GM19239 (cell line): ENCODE data around the gene RANBP10.
"Not testable (repeated sequence)": the region's sequence is repeated elsewhere in the genome, so short reads cannot be mapped to it uniquely, and the experiment has no call there.

Experiments used
- DNase-seq: peaks from one replicate; pipeline ENCODE4 v3.0.0; 2011; ENCODE audit warnings: low spot score; ENCODE audit not compliant: insufficient read length
- FAIRE-seq: peaks from 2 replicates; lab custom pipeline; 2011; peaks lifted over from hg19 to GRCh38; lab: Jason Lieb, UNC

The RANBP10 gene

DNA sequence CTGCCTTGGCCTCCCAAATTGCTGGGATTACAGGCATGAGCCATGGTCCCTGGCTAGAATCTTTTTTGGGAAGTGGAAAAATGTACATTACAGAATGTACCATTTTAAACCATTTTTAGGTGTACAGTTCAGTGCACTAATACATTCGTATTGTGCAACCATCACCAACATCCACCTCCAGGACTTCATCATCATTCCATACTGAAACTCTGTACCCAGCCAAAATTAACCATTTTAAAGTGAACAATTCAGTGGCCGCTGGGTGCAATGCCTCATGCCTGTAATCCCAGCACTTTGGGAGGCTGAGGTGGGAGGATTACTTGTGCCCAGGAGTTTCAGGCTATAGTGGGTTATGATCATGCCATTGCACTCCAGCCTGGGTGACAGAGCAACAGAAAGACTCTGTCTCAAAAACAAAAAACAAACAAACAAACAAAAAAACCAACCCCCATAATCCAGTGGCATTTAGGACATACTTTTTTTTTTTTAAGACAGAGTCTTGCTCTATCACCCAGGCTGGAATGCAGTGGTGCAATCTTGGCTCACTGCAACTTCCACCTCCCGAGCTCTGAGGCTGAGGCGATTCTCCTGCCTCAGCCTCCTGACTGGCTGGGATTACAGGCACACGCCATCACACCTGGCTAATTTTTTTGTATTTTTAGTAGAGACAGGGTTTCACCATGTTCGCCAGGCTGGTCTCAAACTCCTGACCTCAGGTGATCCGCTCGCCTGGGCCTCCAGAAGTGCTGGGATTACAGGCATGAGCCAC lies 112.7 kb downstream of the RANBP10 start:
- not testable (repeated sequence) for DNase-seq, FAIRE-seq

DNA sequence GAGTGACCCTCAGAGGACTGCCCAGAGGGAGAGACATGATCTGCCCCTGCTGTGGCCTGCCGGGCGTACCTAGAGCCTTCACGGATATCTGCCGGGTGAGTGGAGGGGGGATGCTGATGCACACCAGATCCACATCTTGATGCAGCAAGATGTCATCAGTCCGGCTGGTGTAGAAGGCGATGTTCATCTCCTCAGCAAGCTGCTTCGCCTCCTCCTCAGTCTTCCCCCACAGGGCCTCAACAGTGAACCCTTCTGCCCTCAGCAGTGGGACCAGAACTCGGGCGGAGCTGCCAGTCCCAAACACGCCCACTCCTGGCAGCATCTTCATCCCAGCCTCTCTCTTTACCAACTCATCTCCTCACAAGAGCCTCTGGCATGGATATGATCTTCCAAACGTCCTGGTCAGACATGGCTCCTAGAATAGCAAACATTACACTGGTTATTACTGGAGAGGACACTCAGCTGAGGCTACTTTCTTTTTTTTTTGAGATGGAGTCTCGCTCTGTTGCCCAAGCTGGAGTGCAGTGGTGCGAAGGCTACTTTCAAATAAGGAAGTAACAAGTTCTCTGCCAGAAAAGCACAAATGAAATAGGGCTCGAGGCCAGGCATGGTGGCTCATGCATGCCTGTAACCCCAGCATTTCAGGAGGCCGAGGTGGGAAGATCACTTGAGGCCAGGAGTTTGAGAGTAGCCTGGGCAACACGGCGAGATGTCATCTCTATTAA lies 120.8 kb downstream of the RANBP10 start:
- no peak for DNase-seq
- peak; percentile 26 for FAIRE-seq

DNA sequence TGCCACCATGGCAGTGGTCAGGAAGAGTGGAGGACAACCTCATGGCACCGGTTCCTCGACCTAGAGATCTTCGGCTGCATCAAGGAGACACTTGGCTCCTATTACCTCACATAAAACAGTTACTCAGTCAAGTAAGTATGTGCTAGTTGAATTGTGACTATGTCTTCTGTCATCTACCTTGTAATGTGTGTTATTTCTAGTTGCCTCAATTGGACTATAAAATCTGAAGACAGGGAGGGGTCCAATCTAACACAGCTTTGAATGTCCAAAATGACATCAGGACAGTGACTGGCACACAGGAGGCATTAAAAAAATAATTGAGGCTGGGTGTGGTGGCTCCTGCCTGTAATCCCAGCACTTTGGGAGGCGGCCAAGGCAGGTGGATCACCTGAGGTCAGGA lies 122.6 kb downstream of the RANBP10 start:
- FAIRE-seq (no peak), DNase-seq (no peak)

DNA sequence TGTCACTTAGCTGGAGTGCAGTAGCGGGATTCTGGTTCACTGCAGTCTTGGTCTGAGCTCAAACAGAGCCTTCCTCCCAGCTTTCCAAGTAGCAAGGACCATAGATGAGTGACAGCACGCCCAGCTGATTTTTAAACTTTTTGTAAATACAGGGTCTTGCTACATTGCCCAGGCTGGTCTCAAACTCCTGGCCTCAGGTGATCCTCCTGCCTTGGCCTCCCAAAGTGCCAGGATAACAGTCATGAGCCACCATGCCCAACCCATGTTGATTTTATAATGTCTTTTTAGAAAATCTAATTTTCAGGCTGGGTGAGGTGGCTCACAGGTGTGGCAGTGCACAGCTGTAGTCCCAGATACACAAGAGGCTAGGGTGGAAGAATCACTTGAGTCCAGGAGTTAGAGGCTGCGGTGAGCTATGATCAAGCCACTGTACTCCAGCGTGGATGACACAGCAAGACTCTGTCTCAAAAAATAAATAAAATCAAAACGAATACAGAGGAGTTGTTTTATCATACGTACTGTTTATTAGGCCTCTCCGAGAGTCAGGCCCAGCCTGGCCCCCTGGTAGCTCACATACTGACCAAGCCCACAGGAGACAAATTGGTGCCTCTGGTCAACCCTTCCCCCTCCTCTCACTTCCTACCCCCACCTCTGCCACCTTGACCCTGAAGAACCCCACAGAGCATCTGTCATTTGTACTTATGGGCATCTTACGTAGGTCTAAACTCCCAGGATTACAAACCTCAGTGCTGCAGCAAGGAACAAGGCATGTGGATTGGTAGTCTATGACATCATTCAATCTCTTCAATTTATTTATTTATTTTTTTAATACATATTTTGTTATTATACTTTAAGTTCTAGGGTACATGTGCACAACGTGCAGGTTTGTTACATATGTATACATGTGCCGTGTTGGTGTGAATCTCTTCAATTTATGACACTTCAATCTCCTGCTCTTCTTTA lies 126.1 kb downstream of the RANBP10 start:
- FAIRE-seq (no peak), DNase-seq (no peak)

DNA sequence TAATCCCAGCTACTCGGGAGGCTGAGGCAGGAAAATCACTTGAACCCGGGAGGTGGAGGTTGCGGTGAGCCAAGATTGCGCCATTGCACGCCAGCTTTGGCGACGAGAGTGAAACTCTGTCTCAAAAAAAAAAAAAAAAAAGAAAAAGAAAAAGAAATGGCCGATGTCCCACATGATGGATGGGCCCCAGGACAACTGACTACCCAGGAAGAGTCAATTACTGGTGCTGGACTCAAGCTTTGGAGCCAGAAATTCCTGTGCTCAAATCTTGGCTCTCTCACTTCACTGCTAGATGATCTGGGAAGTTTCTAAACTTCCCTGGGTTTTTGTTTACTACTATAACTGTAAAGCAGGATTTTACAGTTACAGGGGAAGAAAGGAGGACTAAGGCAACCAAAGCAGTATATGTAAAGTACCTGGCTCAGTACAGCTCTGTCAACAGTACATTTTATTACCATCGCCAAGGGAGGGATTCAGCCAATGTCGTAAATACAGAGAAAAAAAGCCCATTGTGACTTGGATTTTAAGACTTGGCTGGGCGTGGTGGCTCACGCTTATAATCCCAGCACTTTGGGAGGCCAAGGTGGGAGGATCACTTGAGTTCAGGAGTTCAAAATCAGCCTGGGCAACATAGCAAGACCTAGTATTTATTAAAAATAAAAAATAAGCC lies 127.9 kb downstream of the RANBP10 start:
- FAIRE-seq (no peak), DNase-seq (no peak)

DNA sequence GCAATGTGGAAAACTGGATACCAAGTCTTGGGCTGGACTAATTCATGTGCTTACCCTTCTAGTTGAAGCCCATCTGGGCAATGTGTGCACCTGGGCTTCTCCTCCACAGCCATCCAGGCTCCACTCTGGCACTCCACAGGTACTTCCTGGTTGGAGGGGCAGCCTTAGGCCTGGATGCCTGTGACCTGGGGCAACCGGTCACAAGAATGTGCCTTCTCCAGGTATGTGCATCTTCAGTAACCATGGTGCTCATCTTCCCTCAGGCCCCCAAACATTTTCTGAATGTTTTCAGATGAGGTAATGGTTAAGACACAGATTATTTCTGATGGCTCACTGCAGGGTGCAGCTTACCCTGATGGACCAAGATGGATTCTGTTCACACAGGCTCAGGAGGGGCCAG lies 128.6 kb downstream of the RANBP10 start:
- no peak for FAIRE-seq
- DNase-seq = no peak

DNA sequence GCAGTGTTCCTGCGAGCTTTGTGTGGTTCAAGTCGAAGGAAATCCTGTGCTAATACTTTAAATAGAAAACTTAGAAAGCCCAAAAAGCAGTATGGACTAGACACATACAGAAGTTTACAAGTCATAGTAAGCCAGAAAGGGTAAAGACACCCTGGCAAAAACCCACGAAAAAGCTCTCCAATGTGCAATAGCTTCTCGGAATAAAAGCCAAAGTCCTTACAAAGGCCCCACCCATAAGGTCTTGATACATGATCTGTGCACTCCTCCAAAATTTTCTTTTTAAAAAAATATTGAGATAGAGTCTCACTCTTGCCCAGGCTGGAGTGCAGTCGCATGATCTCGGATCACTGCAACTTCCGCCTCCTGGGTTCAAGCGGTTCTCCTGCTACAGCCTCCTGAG lies 129.4 kb downstream of the RANBP10 start:
- FAIRE-seq = no peak
- DNase-seq = no peak

DNA sequence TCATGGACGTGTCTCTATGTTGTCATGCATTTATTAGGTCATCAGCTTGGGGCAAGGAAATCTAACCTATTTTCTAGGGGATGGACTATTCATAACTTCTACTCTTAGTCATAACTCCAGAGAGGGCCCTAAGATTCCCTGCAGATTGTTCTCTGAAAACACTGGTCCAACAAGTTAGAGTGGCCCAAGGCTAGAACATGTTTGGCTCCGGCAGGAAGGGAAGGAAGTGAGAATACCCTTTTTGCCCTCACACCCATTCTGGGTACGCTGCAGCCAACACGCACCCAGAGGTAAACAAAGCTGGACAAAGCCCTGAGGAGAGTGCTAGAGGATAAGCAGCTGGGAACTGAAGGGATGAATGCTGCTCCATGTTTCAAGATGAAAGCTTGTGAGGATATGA lies 129.8 kb downstream of the RANBP10 start:
- no peak for FAIRE-seq

DNA sequence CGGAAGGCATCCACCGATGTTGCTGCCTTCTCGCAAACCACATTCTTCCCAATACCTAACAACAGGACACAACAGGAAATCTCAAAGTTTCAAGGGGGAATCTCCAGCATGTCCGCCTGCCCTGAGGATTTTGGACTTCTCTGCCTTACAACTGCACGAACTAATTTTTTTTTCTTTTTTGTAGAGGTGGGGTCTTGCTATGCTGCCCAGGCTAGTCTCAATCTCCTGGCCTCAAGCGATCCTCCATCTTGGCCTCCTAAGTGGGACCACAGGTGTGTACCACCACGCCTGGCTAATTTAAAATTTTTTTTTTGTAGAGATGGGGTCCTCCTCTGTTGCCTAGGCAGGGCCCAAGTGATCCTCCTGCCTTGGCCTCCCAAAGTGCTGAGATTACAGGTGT lies 130.4 kb downstream of the RANBP10 start:
- FAIRE-seq (no peak), DNase-seq (no peak)

More for the DNA sequence above, 129.8 kb downstream of the RANBP10 start:
- no peak for DNase-seq

DNA sequence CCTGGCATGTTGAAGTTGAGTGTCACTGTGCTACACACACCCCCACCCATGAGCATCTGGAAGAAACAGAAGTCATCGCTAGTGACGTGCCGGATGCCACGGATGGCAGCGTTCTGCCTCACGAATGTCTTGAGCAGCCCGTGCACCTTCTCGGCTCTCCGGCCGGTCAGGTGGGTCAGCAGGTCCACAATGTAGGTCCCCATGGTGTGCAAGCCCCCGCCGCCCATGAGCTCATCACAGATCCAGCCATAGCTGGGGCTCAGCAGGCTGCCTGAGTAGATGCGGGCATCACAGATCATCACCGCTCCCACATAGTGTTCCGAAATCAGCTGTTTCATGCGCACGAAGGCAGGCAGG lies 130.8 kb downstream of the RANBP10 start:
- FAIRE-seq (no peak), DNase-seq (no peak)

DNA sequence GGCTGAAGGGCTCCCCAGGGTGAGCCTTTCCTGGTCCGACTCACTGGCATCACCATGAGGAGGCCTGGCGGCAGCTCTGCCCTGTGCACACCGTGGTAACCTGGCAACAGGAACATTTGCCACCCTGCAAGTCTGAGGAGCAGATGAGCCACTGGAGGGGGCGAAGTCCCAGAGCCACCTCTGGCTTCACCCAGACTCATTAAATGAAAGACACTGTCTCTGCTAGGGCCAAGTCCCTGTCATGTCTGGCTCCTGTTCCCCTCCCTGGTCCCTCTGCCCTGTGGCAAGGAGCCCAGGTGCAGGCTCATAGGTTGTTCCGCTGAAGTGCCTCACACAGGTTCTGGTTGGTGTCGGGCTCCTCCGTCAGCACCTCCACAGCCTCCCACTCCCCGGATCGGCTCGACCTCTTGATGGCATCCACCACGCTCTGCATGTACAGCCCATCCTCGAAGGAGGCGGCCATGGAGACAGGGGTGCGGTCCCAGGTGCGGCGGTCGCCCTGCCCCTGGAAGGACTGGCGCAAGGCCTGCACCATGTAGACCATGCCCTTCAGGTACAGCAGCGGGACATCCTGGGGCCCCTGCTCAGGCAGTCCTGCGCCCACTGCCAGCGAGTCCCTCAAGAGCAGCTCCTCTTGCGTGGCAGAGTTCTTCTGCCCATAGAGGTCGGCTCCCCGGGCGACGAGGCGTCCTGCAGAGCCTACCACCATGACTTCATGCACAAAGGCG lies 131.3 kb downstream of the RANBP10 start:
- DNase-seq = no peak
- FAIRE-seq = no peak

DNA sequence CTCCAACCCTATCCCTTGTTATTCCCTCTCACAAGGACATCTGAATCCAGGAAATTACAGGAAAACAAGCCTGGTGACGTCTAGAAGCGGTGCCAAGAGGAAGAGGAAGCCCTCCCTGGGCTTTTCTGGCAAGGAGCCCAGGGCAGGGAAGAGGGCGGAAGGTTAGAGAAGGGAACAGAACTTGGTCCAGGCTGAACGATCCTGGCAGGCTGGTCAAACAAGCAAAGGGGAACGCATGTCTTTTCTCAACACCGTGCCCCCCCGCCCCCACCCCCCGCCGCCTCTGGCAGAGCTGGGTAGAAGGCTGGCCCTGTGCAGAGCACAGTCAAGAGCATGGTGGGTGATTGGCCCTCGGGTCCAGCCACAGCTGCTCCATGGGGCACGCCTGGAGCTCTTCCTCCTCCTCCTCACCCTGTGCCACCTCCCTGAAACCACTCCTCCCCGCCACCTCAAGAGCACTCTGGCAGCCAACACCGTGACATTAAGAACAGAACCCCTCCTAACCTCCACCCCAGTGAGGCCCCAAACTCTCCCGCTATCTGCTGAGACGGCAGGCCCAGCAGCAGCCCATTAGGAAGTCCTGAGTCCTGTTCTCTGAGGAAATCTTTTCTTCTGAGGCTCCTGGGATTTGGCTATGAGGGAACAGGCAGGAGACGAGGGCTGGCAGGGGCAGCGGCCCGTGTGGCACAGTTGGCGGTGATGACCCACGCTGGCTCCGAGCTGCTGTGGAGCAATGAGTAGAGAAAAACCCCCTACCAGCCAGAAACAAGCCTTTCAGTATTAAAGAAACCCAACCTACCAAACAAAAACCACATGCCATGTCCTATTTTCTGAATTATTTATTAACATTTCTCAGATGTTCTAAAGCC lies 132.4 kb downstream of the RANBP10 start:
- DNase-seq (no peak), FAIRE-seq (no peak)
